Hematopoietic multipotent progenitor cell (in vitro differentiated cells): ENCODE results near the gene ABCA4. TPM values are rescaled to one million over a fixed set of nuclear protein-coding genes. Genes with fewer than 3 reads are reported as not detected.

ENCODE experiments used
- DNase-seq, 3 donors: peaks; one replicate each; pipeline ENCODE4 v3.0.0-alpha.2; 2011 to 2015; ENCODE audit warnings: low read depth in 2 of 3, low spot score in 2 of 3
- total RNA-seq: library from RNA; depleted of rRNA; stranded (reverse); fragments of >200 nt; gene quantifications from one replicate; pipeline ENCODE4 v1.2.3, GENCODE V29; 2012

The ABCA4 gene
- total RNA-seq, 1 donor = not detected

DNA sequence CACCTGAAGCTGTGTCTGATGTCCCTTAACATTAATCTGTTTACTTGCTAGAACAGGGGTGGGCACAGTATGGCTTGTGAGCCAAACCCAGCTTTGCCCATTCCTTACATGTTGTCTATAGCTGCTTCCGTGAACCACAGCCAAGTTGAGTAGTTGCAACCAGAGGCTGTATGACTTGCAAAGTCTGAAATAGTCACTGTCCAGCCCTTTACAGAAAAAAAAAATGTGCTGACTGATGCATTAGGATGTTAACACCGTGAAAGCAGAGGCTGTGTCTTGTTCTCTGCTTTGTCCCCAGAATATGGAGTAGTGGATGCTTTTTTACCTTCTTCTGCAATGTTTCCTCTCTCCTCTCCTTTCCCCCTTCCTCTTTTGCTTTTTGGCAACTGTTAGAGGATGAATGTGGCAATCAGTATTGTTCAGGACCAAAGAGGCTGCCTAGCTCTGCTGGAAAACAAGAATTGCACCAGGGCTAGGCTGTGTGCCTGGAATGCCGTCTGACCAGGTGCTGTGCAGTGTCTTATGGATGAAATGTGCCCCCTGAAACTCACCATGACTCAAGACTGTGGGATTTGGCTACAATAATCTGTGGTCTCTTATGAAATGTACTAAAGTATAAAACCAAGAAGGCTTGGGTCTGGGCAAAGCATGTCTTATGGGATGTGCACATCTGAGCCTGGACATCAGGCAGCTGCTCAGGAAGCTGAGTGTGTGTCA, 132.2 kb downstream of the ABCA4 start:
- no peak for DNase-seq

DNA sequence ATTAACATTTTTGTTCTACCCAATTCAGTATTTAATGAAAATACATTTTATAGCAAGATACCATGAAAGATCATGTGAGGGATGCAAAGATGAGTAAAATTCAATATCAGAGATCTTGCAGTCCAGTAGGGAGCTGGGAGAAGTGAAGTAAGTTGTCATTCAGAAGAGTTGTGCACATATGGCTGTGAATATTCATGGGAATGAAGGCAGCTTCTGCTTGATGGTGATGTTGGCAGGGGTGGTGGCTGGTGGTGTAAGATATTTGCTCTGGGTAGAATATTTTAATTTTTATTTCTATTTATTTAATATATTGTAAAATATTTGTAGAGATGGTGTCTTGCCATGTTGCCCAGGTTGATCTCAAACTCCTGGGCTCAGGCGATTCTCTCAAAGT, 139.7 kb downstream of the ABCA4 start:
- DNase-seq = no peak

- DNase-seq = no peak
These were observed 140.4 kb downstream of the ABCA4 start for GRCh38 chr1:93980320-93981273.

DNA sequence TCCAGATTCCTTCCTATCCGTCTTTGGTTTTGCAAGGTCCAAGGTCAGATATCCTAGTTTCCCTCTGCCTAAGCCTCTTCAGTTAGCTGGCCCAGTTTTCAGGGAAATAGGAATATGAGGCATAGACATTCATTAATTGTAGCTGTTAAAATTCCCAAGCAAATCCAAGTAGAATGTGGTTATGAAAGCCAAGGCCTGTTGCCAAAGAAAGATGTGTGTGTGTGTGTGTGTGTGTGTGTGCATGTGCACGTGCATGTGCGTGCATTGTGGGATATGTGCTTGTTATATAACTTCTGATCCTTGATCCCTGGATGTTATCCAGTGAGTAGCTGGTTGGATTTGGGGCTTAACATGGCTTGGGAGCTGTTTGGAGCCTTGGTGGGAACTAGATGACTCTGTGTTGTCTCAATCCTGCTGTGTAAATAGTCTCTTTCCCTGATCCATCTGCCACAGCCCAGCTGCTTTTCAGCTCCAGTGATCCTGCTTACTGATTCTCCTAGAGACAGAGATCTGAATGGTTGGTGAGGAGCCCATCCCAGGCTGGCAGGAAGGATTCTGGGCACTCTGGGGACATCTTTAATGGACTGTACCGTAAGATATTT, 141.1 kb downstream of the ABCA4 start:
- no peak for DNase-seq

DNA sequence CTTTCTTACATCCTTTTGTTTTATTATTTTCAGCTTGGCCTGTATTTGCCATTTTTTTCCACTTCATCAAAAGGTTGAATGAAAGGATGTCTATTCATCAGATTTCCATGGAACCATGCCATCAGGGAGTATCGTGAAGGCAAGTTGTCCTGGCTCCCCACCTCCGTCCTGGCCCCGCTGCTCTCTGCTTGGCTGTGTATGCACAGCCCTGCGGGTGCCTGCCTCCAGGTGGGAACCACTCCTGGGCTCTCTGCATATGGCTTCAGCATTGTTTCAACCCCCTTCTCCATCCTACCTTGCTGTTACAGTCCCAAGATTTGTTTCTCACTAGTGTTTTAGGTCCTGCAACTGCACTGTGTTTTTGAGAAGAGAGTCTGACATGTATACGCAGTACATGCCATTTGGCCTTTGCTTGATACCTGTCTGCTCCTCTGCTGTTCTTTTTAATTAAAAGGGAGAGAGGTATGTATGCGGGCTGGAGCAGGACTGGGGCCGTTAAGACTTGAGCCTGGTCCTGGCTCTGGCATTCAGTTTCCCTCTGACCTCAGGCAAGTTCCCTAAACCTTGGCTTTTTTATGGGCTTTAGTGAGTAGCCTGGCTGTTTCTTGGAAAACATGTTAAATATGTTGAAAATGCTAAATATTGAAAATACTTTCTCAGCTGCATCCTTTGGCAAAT, 141.8 kb downstream of the ABCA4 start:
- DNase-seq = no peak

GRCh38 chr1:93977598-93977945, 143.4 kb downstream of the ABCA4 start:
- DNase-seq = no peak

- no peak for DNase-seq
These were observed 144.0 kb downstream of the ABCA4 start for GRCh38 chr1:93976711-93977597.

GRCh38 chr1:93976291-93976690, 144.7 kb downstream of the ABCA4 start:
- no peak for DNase-seq

DNA sequence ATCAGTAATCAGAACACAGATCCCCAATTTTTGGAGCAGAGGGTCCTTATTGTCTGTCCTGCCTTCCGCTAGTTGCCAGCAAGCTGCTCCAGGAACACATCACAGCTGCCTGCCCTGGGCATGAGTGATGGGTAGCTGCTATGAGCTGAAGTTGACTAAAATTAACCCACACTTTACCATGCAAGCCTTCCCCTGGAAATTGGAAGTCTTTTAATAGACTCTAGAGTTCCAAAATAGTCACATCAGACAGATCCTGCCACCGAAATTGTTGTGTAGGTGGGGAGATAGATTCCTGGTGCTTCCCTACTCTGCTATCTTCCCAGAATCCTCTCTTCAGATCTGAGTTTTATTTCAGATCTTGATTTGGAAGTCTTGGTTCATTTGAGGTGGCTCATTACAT, 148.6 kb downstream of the ABCA4 start:
- no peak for DNase-seq

DNA sequence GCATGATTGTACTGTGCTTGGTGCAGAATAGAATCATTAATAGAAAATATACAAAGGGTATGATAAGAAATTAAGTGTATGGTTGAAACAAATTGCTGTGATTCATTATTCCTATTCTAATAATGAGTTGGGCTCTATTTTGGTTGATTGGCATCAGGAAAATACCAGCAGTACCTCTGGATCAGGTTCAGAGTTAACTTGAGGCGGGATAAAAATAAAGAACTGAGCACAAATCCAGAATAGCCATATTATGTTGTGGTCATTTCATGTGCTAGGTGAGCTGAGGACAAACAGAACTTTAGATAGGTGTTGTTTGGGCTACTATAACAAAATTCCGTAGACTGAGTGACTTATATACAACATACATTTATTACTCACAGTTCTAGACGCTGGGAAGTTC, 151.1 kb downstream of the ABCA4 start:
- no peak for DNase-seq

DNA sequence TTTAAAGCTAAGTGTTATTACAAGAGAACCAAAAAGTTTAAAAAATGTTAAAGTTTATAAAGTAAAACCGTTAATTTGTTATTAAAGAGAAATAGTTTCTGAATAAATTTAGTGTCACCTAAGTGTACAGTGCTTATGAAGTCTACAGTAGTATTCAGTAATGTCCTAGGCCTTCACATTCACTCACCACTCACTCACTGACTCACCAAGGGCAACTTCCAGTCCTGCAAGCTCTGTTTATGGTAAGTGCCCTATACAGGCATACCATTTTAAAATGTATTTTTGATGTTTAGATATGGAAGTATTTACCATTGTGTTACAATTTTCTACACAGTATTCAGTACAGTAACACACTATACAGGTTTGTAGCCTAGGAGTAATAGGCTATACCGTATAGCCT, 151.6 kb downstream of the ABCA4 start:
- DNase-seq = no peak

GRCh38 chr1:93967306-93967705, 153.6 kb downstream of the ABCA4 start:
- DNase-seq = no peak

- DNase-seq = no peak
These were observed 155.1 kb downstream of the ABCA4 start for GRCh38 chr1:93965888-93966287.

DNA sequence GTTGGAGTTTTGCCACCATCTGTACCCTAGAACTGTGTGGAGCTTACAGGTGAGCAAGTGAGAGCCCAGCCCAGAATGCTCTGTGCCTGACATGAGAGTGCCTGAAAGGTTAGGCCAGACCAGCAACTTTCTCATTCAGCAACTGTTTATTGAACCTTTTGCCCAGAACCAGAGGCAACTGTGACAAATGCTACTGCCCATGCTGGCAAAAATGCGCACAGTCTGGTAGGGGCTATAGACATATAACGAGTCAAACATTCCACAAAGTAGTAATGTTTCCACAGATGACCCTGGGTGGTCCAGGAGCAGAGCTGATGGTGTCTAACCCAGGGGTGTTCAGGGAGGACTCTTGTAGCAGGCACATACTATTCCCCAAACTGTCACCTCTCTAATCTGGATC, 155.7 kb downstream of the ABCA4 start:
- no peak for DNase-seq

- no peak for DNase-seq
These were observed 156.2 kb downstream of the ABCA4 start for GRCh38 chr1:93964777-93965200.

GRCh38 chr1:93964096-93964776, 156.7 kb downstream of the ABCA4 start:
- no peak for DNase-seq

GRCh38 chr1:93963585-93963984, 157.4 kb downstream of the ABCA4 start:
- DNase-seq = no peak

GRCh38 chr1:93961906-93962305, 159.0 kb downstream of the ABCA4 start:
- DNase-seq = no peak

GRCh38 chr1:93961443-93961842, 159.5 kb downstream of the ABCA4 start:
- no peak for DNase-seq
